T-helper 17 cell (primary cell): ENCODE data around the gene AQP12B. TPM values are rescaled to one million over a fixed set of nuclear protein-coding genes. Genes with fewer than 3 reads are reported as not detected.
"Not testable (repeated sequence)": the region's sequence is repeated elsewhere in the genome, so short reads cannot be mapped to it uniquely, and the experiment has no call there.

ENCODE experiments used
- ATAC-seq: fragments of 150-1000 bp; cut with Tn5 transposase; 2 replicates; pipeline ENCODE4 v1.10.0; 2021; ENCODE audit warnings: mild to moderate bottlenecking, moderate library complexity
- DNase-seq, 3 donors: peaks; one replicate each; pipeline versions ENCODE4 v3.0.0 to v3.0.0-alpha.2; 2020 to 2021
- H3K9me3 ChIP-seq: one replicate; pipeline ENCODE4 v1.7.0; 2013; ENCODE audit warnings: low read length, mild to moderate bottlenecking; ENCODE audit not compliant: control insufficient read depth, poor library complexity, severe bottlenecking
- H3K27ac Mint-ChIP-seq: one replicate; pipeline ENCODE4 v1.8.0; 2022; ENCODE audit warnings: mild to moderate bottlenecking, moderate library complexity, mixed read lengths
- H3K27me3 Mint-ChIP-seq: one replicate; pipeline ENCODE4 v1.8.0; 2022; ENCODE audit warnings: mixed read lengths
- H3K36me3 Mint-ChIP-seq: one replicate; pipeline ENCODE4 v1.8.0; 2022; ENCODE audit warnings: low read depth, mixed read lengths
- H3K4me1 Mint-ChIP-seq: one replicate; pipeline ENCODE4 v1.8.0; 2022; ENCODE audit warnings: mild to moderate bottlenecking, mixed read lengths
- H3K4me3 Mint-ChIP-seq: one replicate; pipeline ENCODE4 v1.8.0; 2022; ENCODE audit warnings: mild to moderate bottlenecking, moderate library complexity, mixed read lengths
- total RNA-seq, 4 donors: library from RNA in 2 of 4; stranded (reverse) in 2 of 4; gene quantifications; one replicate each; pipeline ENCODE4 v1.2.3 and lab custom pipeline; 2022 to 2026

AQP12B gene
- total RNA-seq (not detected), total RNA-seq (lab: John Stamatoyannopoulos, UW) (0 reads per million in 2 donors)

- H3K4me3 Mint-ChIP-seq, result peak within 1 kb of the TSS; percentile 72
- H3K36me3 Mint-ChIP-seq, H3K27ac Mint-ChIP-seq, DNase-seq, ATAC-seq, H3K4me1 Mint-ChIP-seq, H3K27me3 Mint-ChIP-seq, H3K9me3 ChIP-seq: not testable (repeated sequence)
Observed at GRCh38 chr2:240682431-240683224, at the start of gene AQP12B. Gene AQP12B, minus strand, starts transcription at chr2:240682885. Its CDS starts 48 bp downstream, at chr2:240682837.

GRCh38 chr2:240732184-240732583 is 49.5 kb upstream of the AQP12B start:
- ATAC-seq (no peak), DNase-seq (no peak)
- Mint-ChIP-seq H3K27me3 (peaks cover 7% of the 10 kb centered on the region), H3K4me1 (peaks cover 2% of the 10 kb centered on the region), H3K4me3 (no peak overlapping the region), H3K36me3 (no peaks in the 10 kb centered on the region), H3K27ac (no peak overlapping the region)
- no peaks in the 10 kb centered on the region for H3K9me3 ChIP-seq

- Mint-ChIP-seq H3K27ac (no peak overlapping the region), H3K36me3 (no peaks in the 10 kb centered on the region), H3K4me1 (peaks cover 5% of the 10 kb centered on the region), H3K4me3 (no peak overlapping the region), H3K27me3 (peaks cover 7% of the 10 kb centered on the region)
- ATAC-seq, result no peak
- no peak for DNase-seq
- no peaks in the 10 kb centered on the region for H3K9me3 ChIP-seq
Observed at GRCh38 chr2:240731178-240731545, 48.5 kb upstream of the AQP12B start.

GRCh38 chr2:240730501-240731177 is 48.0 kb upstream of the AQP12B start:
- ATAC-seq (no peak), DNase-seq (no peak)
- H3K4me1 Mint-ChIP-seq, result peaks cover 5% of the 10 kb centered on the region
- no peak overlapping the region for H3K27ac Mint-ChIP-seq
- H3K9me3 ChIP-seq, result no peaks in the 10 kb centered on the region
- H3K36me3 Mint-ChIP-seq, result no peaks in the 10 kb centered on the region
- peaks cover 7% of the 10 kb centered on the region for H3K27me3 Mint-ChIP-seq
- H3K4me3 Mint-ChIP-seq, result no peak overlapping the region

- H3K4me3 Mint-ChIP-seq, result no peak overlapping the region
- H3K27ac Mint-ChIP-seq, result no peak overlapping the region
- H3K4me1 Mint-ChIP-seq, result peaks cover 5% of the 10 kb centered on the region
- no peaks in the 10 kb centered on the region for H3K9me3 ChIP-seq
- H3K36me3 Mint-ChIP-seq, result no peaks in the 10 kb centered on the region
- DNase-seq, result no peak
- no peak for ATAC-seq
- peaks cover 7% of the 10 kb centered on the region for H3K27me3 Mint-ChIP-seq
Observed at GRCh38 chr2:240728827-240729226, 46.1 kb upstream of the AQP12B start.

- Mint-ChIP-seq H3K4me1 (peaks cover 5% of the 10 kb centered on the region), H3K27me3 (peaks cover 7% of the 10 kb centered on the region), H3K27ac (no peak overlapping the region), H3K36me3 (no peaks in the 10 kb centered on the region), H3K4me3 (no peak overlapping the region)
- DNase-seq, result no peak
- no peak for ATAC-seq
- H3K9me3 ChIP-seq, result no peaks in the 10 kb centered on the region
Observed at GRCh38 chr2:240728361-240728760, 45.7 kb upstream of the AQP12B start.

GRCh38 chr2:240727913-240728312 is 45.2 kb upstream of the AQP12B start:
- H3K27ac Mint-ChIP-seq, result no peak overlapping the region
- H3K9me3 ChIP-seq, result no peaks in the 10 kb centered on the region
- H3K4me1 Mint-ChIP-seq, result peaks cover 5% of the 10 kb centered on the region
- no peaks in the 10 kb centered on the region for H3K36me3 Mint-ChIP-seq
- no peak for ATAC-seq
- H3K27me3 Mint-ChIP-seq, result peaks cover 7% of the 10 kb centered on the region
- DNase-seq, result no peak
- no peak overlapping the region for H3K4me3 Mint-ChIP-seq

GRCh38 chr2:240727439-240727838 is 44.8 kb upstream of the AQP12B start:
- no peaks in the 10 kb centered on the region for H3K9me3 ChIP-seq
- Mint-ChIP-seq H3K4me1 (peaks cover 5% of the 10 kb centered on the region), H3K27ac (no peak overlapping the region), H3K27me3 (peaks cover 7% of the 10 kb centered on the region), H3K4me3 (no peak overlapping the region), H3K36me3 (no peaks in the 10 kb centered on the region)
- DNase-seq (no peak), ATAC-seq (no peak)

- H3K4me1 Mint-ChIP-seq, result peaks cover 5% of the 10 kb centered on the region
- H3K27me3 Mint-ChIP-seq, result peaks cover 7% of the 10 kb centered on the region
- no peak for DNase-seq
- no peaks in the 10 kb centered on the region for H3K36me3 Mint-ChIP-seq
- H3K4me3 Mint-ChIP-seq, result no peak overlapping the region
- H3K27ac Mint-ChIP-seq, result no peak overlapping the region
- no peak for ATAC-seq
- H3K9me3 ChIP-seq, result no peaks in the 10 kb centered on the region
Observed at GRCh38 chr2:240726876-240727275, 44.2 kb upstream of the AQP12B start.

- DNase-seq (no peak), ATAC-seq (no peak)
- H3K9me3 ChIP-seq, result no peaks in the 10 kb centered on the region
- Mint-ChIP-seq H3K4me1 (peaks cover 3% of the 10 kb centered on the region), H3K27ac (no peak overlapping the region), H3K27me3 (peaks cover 7% of the 10 kb centered on the region), H3K4me3 (no peak overlapping the region), H3K36me3 (no peaks in the 10 kb centered on the region)
Observed at GRCh38 chr2:240725671-240726070, 43.0 kb upstream of the AQP12B start.

- Mint-ChIP-seq H3K4me1 (peaks cover 3% of the 10 kb centered on the region), H3K27me3 (peaks cover 11% of the 10 kb centered on the region), H3K4me3 (no peak overlapping the region), H3K36me3 (no peaks in the 10 kb centered on the region), H3K27ac (no peak overlapping the region)
- H3K9me3 ChIP-seq, result no peaks in the 10 kb centered on the region
- no peak for ATAC-seq
- no peak for DNase-seq
Observed at GRCh38 chr2:240725266-240725665, 42.6 kb upstream of the AQP12B start.

GRCh38 chr2:240724431-240724830 is 41.7 kb upstream of the AQP12B start:
- H3K36me3 Mint-ChIP-seq, result no peaks in the 10 kb centered on the region

GRCh38 chr2:240723851-240724250 is 41.2 kb upstream of the AQP12B start:
- H3K27ac Mint-ChIP-seq, result no peak overlapping the region
- DNase-seq, result no peak
- peaks cover 8% of the 10 kb centered on the region for H3K27me3 Mint-ChIP-seq
- no peaks in the 10 kb centered on the region for H3K36me3 Mint-ChIP-seq
- no peak overlapping the region for H3K4me3 Mint-ChIP-seq
- no peak for ATAC-seq
- H3K9me3 ChIP-seq, result no peaks in the 10 kb centered on the region
- H3K4me1 Mint-ChIP-seq, result peaks cover 3% of the 10 kb centered on the region

More at GRCh38 chr2:240724431-240724830, 41.7 kb upstream of the AQP12B start:
- Mint-ChIP-seq H3K4me1 (peaks cover 3% of the 10 kb centered on the region), H3K27ac (no peak overlapping the region), H3K4me3 (no peak overlapping the region), H3K27me3 (peaks cover 14% of the 10 kb centered on the region)
- no peaks in the 10 kb centered on the region for H3K9me3 ChIP-seq
- DNase-seq (no peak), ATAC-seq (no peak)
